Caco-2 (cell line): Measurements from ENCODE around the gene MCTP1. TPM values are rescaled to one million over a fixed set of nuclear protein-coding genes. Genes with fewer than 3 reads are reported as not detected.

Experiments used
- BruUV-seq: library from RNA; stranded (reverse); fragments of 400-500 nt; replicated peaks from 2 replicates; lab custom pipeline; 2021; lab: Mats Ljungman, UMichigan
- CTCF ChIA-PET: fragments of 300-600 bp; sonication (Branson Sonifier 250); formaldehyde crosslinking; loops from one replicate; lab custom pipeline; 2022; ENCODE audit warnings: antibody characterized with exemption; lab: Charles Lee
- POLR2A ChIA-PET: fragments of 300-600 bp; sonication (Branson Sonifier 250); formaldehyde crosslinking; loops from one replicate; lab custom pipeline; 2022; ENCODE audit warnings: antibody characterized with exemption; lab: Charles Lee
- DNase-seq, 2 experiments: peaks; one replicate each; pipeline versions ENCODE4 v3.0.0 to v3.0.0-alpha.2; 2020 to 2022
- H3K27me3 ChIP-seq: replicated peaks from 2 replicates; pipeline ENCODE4 v1.6.0; 2011; ENCODE audit warnings: low read length; ENCODE audit not compliant: control insufficient read depth, insufficient read depth
- H3K36me3 ChIP-seq: 2 replicates; pipeline ENCODE4 v1.5.1; 2011; ENCODE audit warnings: low read length; ENCODE audit not compliant: control insufficient read depth, insufficient read depth
- H3K4me1 ChIP-seq: fragments of 250-450 bp; sonication (Bioruptor Pico); 2 replicates; pipeline ENCODE4 v1.5.1; 2020; ENCODE audit warnings: mild to moderate bottlenecking
- H3K4me3 ChIP-seq: 2 replicates; pipeline ENCODE4 v1.5.1; 2011; ENCODE audit warnings: low read depth, mild to moderate bottlenecking, control low read depth, low read length
- H3K9me3 ChIP-seq: fragments of 250-450 bp; sonication (Bioruptor Pico); 2 replicates; pipeline ENCODE4 v1.5.1; 2020; ENCODE audit warnings: mild to moderate bottlenecking, moderate library complexity
- H3K27ac Mint-ChIP-seq: one replicate; pipeline ENCODE4 v1.8.0; 2022; ENCODE audit warnings: mixed read lengths; ENCODE audit not compliant: unreplicated experiment
- H3K27me3 Mint-ChIP-seq: one replicate; pipeline ENCODE4 v1.8.0; 2022; ENCODE audit warnings: mixed read lengths; ENCODE audit not compliant: insufficient read depth, unreplicated experiment
- H3K36me3 Mint-ChIP-seq: one replicate; pipeline ENCODE4 v1.8.0; 2022; ENCODE audit warnings: mild to moderate bottlenecking, mixed read lengths; ENCODE audit not compliant: insufficient read depth, unreplicated experiment
- H3K4me1 Mint-ChIP-seq: one replicate; pipeline ENCODE4 v1.8.0; 2022; ENCODE audit warnings: low read depth, mixed read lengths; ENCODE audit not compliant: unreplicated experiment
- H3K4me3 Mint-ChIP-seq: one replicate; pipeline ENCODE4 v1.8.0; 2022; ENCODE audit warnings: mild to moderate bottlenecking, moderate library complexity, mixed read lengths; ENCODE audit not compliant: unreplicated experiment
- H3K9me3 Mint-ChIP-seq: one replicate; pipeline ENCODE4 v1.8.0; 2022; ENCODE audit warnings: mixed read lengths; ENCODE audit not compliant: unreplicated experiment
- CTCF ChIP-seq, 2 experiments: fragments of 200-600 bp in 1 of 2; IDR thresholded peaks; 1 replicate in 1 of 2; 2 replicates in 1 of 2; pipeline versions ENCODE4 v1.5.1 to v1.8.0; 2011 to 2022; ENCODE audit warnings: antibody characterized with exemption in 1 of 2, control low read depth in 1 of 2, inconsistent platforms in 1 of 2, low read depth in 1 of 2, low read length in 1 of 2, mild to moderate bottlenecking in 1 of 2, moderate library complexity in 1 of 2; ENCODE audit not compliant: insufficient read depth in 1 of 2, severe bottlenecking in 1 of 2, unreplicated experiment in 1 of 2
- intact Hi-C: fragments of 100-400 bp; cut with micrococcal nuclease; formaldehyde crosslinking; loops from one replicate; pipeline ENCODE4 v1.10.0; 2022; ENCODE audit not compliant: unreplicated experiment
- total RNA-seq: library from RNA; stranded (reverse); gene quantifications from 2 replicates; pipeline ENCODE4 v1.2.3, GENCODE V29; 2022

Gene MCTP1
- total RNA-seq, 1 experiment from 2014 or later = 3.2 TPM

DNA sequence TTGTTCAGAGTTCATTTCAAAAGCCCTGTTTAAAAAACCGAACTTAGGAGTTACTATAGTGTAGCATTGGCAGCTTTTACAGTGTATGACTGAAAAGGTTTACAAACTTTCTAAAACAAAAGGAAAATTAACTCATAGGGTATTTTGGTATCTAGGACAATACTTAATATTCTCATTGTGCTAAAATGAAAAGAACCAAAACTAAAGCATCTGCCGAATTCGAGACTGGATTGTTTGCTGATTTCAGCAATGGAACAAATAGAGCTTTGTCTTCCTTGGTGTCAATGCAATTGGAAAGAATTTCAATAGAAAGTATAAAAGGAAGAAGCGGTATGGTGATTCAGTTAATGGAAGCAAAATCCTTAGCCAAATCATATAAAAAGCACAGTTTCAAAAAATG, 412.4 kb downstream of the MCTP1 start:
- no peaks in the 10 kb centered on the region for H3K4me1 Mint-ChIP-seq
- ChIA-PET POLR2A (no interaction called here), CTCF (no interaction called here)
- Histone ChIP-seq H3K9me3 (no peaks in the 10 kb centered on the region), H3K4me1 (no peaks in the 10 kb centered on the region), H3K4me3 (no peak overlapping the region), H3K27me3 (no peaks in the 10 kb centered on the region), H3K36me3 (no peaks in the 10 kb centered on the region)
- no peak overlapping the region for H3K4me3 Mint-ChIP-seq
- intact Hi-C loops = no loop called here
- no peak for DNase-seq
- no TSS peak for BruUV-seq
- peaks cover 6% of the 10 kb centered on the region for H3K27me3 Mint-ChIP-seq
- no peaks in the 10 kb centered on the region for H3K9me3 Mint-ChIP-seq
- no peak overlapping the region for H3K27ac Mint-ChIP-seq
- TF ChIP-seq CTCF (IDR thresholded peaks at IDR 0.05; ENCODE audit: insufficient read depth in 1 of 2, low read depth in 1 of 2, low read length in 1 of 2, severe bottlenecking in 1 of 2, unreplicated experiment in 1 of 2) = no peak
- no peaks in the 10 kb centered on the region for H3K36me3 Mint-ChIP-seq

GRCh38 chr5:94870511-94871183, 414.2 kb downstream of the MCTP1 start:
- ChIA-PET CTCF (no interaction called here), POLR2A (no interaction called here)
- peak in 1 of 2 experiments; percentile 12 for DNase-seq
- H3K36me3 ChIP-seq = no peaks in the 10 kb centered on the region
- H3K4me1 ChIP-seq = no peaks in the 10 kb centered on the region
- Mint-ChIP-seq H3K4me1 (no peaks in the 10 kb centered on the region), H3K4me3 (no peak overlapping the region), H3K9me3 (no peaks in the 10 kb centered on the region), H3K36me3 (no peaks in the 10 kb centered on the region), H3K27me3 (peaks cover 6% of the 10 kb centered on the region), H3K27ac (no peak overlapping the region)
- no peak for TF ChIP-seq CTCF (IDR thresholded peaks at IDR 0.05; ENCODE audit: insufficient read depth in 1 of 2, low read depth in 1 of 2, low read length in 1 of 2, severe bottlenecking in 1 of 2, unreplicated experiment in 1 of 2)
- intact Hi-C loops = no loop called here
- no peak overlapping the region for H3K4me3 ChIP-seq
- no TSS peak for BruUV-seq
- H3K9me3 ChIP-seq = no peaks in the 10 kb centered on the region
- no peaks in the 10 kb centered on the region for H3K27me3 ChIP-seq

DNA sequence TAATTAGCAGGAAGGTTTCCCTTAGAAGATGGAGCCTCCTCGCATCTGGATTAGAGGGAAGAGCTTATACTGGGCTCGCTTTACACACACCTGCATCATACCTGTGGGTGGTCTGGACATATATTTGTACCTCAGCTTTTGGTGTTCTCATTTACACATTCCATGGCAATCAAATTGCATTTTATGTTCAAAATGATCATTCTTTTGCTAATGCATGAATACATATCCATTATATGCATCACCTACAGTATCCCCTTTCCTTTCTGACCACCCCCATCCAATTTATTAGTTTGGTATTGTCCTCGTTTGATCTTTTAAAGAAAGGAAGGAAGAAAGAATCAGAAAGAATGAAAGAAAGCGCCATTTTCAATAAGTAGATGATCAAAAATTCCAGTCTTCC, 415.0 kb downstream of the MCTP1 start:
- H3K27me3 ChIP-seq = no peaks in the 10 kb centered on the region
- BruUV-seq = no TSS peak
- H3K9me3 ChIP-seq = no peaks in the 10 kb centered on the region
- no peak for TF ChIP-seq CTCF (IDR thresholded peaks at IDR 0.05; ENCODE audit: insufficient read depth in 1 of 2, low read depth in 1 of 2, low read length in 1 of 2, severe bottlenecking in 1 of 2, unreplicated experiment in 1 of 2)
- peaks cover 1% of the 10 kb centered on the region for H3K27me3 Mint-ChIP-seq
- ChIA-PET CTCF (no interaction called here), POLR2A (no interaction called here)
- H3K4me3 ChIP-seq = no peak overlapping the region
- H3K36me3 Mint-ChIP-seq = no peaks in the 10 kb centered on the region
- no peak for DNase-seq
- no peaks in the 10 kb centered on the region for H3K4me1 Mint-ChIP-seq
- no peaks in the 10 kb centered on the region for H3K9me3 Mint-ChIP-seq
- intact Hi-C loops = no loop called here
- no peaks in the 10 kb centered on the region for H3K4me1 ChIP-seq
- H3K4me3 Mint-ChIP-seq = no peak overlapping the region
- no peaks in the 10 kb centered on the region for H3K36me3 ChIP-seq
- H3K27ac Mint-ChIP-seq = no peak overlapping the region
